Heart left ventricle (tissue), 13 donors: ENCODE results near the gene C16orf89.
"Not testable (repeated sequence)": the region's sequence is repeated elsewhere in the genome, so short reads cannot be mapped to it uniquely, and the experiment has no call there.

Experiments
- CTCF ChIP-seq, 12 donors: fragments of 200-600 bp; sonication (generic) in 4 of 12; IDR thresholded peaks; one replicate each; pipeline versions ENCODE4 v1.5.0 to v1.8.0; 2018 to 2022; ENCODE audit warnings: antibody characterized with exemption in 12 of 12, mild to moderate bottlenecking in 5 of 12
- POLR2A ChIP-seq, 2 donors: fragments of 450-650 bp; IDR thresholded peaks; one replicate each; pipeline ENCODE4 v1.6.1; 2017; ENCODE audit warnings: antibody characterized with exemption in 2 of 2, mild to moderate bottlenecking in 2 of 2, moderate library complexity in 2 of 2
- donor health status: ischemic (EF 13 %, LVEDD 7.1; RV severe dilation, severe dysfunction).
- donor health status: DM: no; HTN: yes; CAD: no.
- donor health status: DM: no; HTN: no; CAD: no.
- donor health status: ischemic (EF 25% LVEDD 6.9; RV normal size, moderate dysfunction).
- donor health status: ischemic (EF 25% LVEDD 5.7; RV mildly dilated, moderate dysfunction).
- donor health status: ischemic (EF 35%, LVEDD 5.7; RV mildly dilated, moderate dysfunction).
- donor health status: nonischemic (EF 11% LVEDD 7.7; RV severe dilation, severe dysfunction).
- donor health status: DM: yes; HTN: yes; CAD: no.
- donor health status: PGD.
- donor health status: ischemic (EF 29% LVEDD 5.4; RV normal size, mild dysfunction).
- donor health status: nonischemic (EF 23%, LVEDD 6.1; RV moderate dilation, normal function).

DNA sequence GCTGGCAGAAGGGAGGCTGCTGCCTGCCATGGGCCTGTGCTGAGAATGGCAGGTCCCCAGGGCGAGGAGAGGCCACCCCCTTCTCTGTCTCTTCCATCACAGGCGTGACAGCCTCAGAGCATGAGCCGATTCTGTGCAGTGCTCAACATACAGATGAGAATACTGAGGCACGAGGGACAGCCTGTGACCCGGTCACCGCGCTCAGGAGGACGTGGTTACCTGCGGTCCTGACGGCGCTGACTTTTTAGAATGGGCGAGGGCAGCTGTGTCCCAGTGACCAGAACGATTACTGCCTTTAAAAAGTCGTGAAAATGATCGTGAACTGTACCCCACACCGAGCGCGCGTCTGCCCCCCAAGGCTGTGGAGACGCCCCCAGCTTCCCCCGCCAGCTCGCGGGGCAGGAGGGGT is 31.3 kb upstream of the C16orf89 start:
- TF ChIP-seq CTCF, POLR2A (IDR thresholded peaks at IDR 0.05): not testable (repeated sequence)
